GM12878 (cell line): ENCODE data around the gene TRAF3IP1.

Experiments used
- E2F4 ChIP-seq: IDR thresholded peaks from 2 replicates; pipeline ENCODE4 v1.6.1; 2012; ENCODE audit warnings: low read depth, low read length, improper control_type of control experiment
- E4F1 ChIP-seq: fragments of 450-650 bp; IDR thresholded peaks from 2 replicates; pipeline ENCODE4 v1.6.1; 2018; ENCODE audit warnings: borderline replicate concordance, mild to moderate bottlenecking; ENCODE audit not compliant: partially characterized antibody

GRCh38 chr2:238331916-238332315 is 11.6 kb downstream of the TRAF3IP1 start:
- TF ChIP-seq E4F1, result no peak
- no peak for TF ChIP-seq E2F4
